IPS-20b (cell line): ENCODE measurements around the gene TSFM.

Experiments used
- H3K27ac ChIP-seq: one replicate; pipeline ENCODE4 v1.5.1; 2013; ENCODE audit warnings: low read length
- H3K27me3 ChIP-seq: 2 replicates; pipeline ENCODE4 v1.6.1; 2013; ENCODE audit warnings: mild to moderate bottlenecking, low read length, inconsistent platforms; ENCODE audit not compliant: insufficient read depth
- H3K36me3 ChIP-seq: 2 replicates; pipeline ENCODE4 v1.6.1; 2013; ENCODE audit warnings: low read depth, mild to moderate bottlenecking, inconsistent platforms, low read length, moderate library complexity; ENCODE audit not compliant: insufficient read depth
- H3K4me1 ChIP-seq: 2 replicates; pipeline ENCODE4 v1.6.1; 2013; ENCODE audit warnings: mild to moderate bottlenecking, control low read depth, inconsistent platforms, low read length, moderate library complexity; ENCODE audit not compliant: insufficient read depth
- H3K4me3 ChIP-seq: 2 replicates; pipeline ENCODE4 v1.5.1; 2013; ENCODE audit warnings: mild to moderate bottlenecking, low read length, inconsistent platforms
- H3K9ac ChIP-seq: 2 replicates; pipeline ENCODE4 v1.6.1; 2013; ENCODE audit warnings: low read depth, mild to moderate bottlenecking, inconsistent platforms, low read length, moderate library complexity
- H3K9me3 ChIP-seq: 2 replicates; pipeline ENCODE4 v1.6.1; 2013; ENCODE audit warnings: mild to moderate bottlenecking, low read depth, low read length, inconsistent platforms; ENCODE audit not compliant: insufficient read depth

TSFM gene

DNA sequence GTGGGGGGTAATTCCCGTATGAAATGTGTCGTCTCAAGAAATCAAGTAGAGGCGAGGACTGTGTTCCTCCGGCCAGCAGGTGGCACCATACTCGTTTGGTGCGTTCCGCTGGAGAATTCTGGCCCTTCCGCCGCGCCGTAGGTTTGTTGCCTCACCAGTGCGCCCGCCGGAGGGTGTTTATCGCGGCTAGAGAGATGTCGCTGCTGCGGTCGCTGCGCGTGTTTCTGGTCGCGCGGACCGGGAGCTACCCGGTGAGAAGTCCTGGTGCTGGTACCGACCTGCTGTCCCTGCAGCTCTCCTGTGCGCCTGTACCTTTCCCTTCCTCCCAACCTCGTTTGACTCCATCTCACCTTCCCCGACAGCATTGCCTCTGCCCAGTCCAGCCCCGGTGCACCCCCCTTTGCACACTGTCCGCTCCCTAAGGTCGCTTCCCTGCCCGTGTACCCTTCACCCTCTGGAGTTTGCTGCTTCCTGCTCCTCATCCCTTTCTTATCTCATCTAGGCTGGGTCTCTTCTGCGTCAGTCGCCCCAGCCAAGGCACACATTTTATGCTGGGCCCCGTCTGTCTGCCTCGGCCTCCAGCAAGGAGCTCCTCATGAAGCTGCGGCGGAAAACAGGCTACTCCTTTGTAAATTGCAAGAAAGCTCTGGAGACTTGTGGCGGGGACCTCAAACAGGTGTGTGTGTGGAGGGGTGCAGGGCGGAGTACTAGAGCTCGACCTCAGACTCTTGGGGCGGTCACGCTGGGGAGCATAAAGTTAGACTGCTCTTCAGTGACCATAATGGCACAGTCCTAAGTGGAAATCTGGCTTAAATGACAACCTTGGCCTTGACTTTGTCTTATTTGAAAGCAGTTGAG is at the start of gene TSFM:
Gene TSFM, plus strand, starts transcription at position 180 of the 858 bp plus-strand sequence. Its CDS starts 15 bp downstream, at position 195.
- no peak within 1 kb of the TSS for H3K27ac ChIP-seq
- H3K9ac ChIP-seq: peak within 1 kb of the TSS; percentile 93
- H3K4me3 ChIP-seq: peak within 1 kb of the TSS; percentile 100
- H3K9me3 ChIP-seq: no peaks in the 10 kb centered on the region
- peaks cover 37% of the 10 kb centered on the region for H3K36me3 ChIP-seq
- no peaks in the 10 kb centered on the region for H3K4me1 ChIP-seq
- no peaks in the 10 kb centered on the region for H3K27me3 ChIP-seq

DNA sequence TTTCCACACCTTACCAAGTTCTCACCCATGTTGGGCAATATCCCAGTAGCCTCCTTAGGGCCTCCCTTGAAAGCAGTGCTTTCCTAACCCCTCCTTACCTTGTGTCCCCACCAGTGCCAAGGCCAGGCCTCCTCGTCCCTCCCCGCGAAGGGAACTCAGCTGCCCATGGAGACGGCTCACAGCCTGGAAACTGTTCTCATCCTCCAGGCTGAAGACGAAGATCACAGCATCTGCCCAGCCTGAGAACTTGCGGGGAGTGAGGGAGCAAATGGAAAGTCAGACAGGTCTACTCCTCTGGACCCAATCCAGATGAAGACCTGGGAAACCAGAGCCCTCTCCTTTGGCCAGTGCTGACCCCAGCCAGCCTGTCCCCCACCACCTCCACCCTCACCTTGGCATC is 48.7 kb upstream of the TSFM start:
- Histone ChIP-seq H3K9me3 (no peaks in the 10 kb centered on the region), H3K36me3 (no peaks in the 10 kb centered on the region), H3K4me3 (no peak overlapping the region), H3K27ac (no peak overlapping the region), H3K9ac (no peak overlapping the region), H3K4me1 (0 out of 2 replicates have a peak, but pooled peaks cover 3% of the 10 kb centered on the region), H3K27me3 (peaks cover 100% of the 10 kb centered on the region)

DNA sequence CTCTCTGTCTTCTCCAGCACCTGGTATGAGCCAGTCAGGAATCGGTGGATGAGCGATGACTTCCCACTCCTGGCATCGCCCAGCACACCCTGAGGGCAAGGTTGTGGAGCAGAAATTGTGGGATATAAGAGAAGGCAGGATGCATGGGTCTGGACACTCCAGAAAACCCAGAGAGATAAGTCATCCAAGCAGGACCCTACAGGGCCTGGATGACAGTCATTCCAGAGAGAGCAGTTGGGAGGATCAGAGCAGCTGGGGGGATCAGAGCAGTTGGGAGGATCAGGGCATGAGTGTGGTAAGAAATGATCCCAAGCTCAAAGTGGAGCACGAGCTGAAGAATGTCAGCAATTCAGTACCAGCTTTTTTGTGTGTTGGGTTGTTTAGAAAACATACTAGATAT is 48.0 kb upstream of the TSFM start:
- Histone ChIP-seq H3K4me1 (peaks cover 3% of the 10 kb centered on the region; the same call in 1 of the 2 replicates), H3K27me3 (peaks cover 100% of the 10 kb centered on the region), H3K36me3 (no peaks in the 10 kb centered on the region), H3K27ac (no peak overlapping the region), H3K4me3 (no peak overlapping the region), H3K9me3 (no peaks in the 10 kb centered on the region), H3K9ac (no peak overlapping the region)

DNA sequence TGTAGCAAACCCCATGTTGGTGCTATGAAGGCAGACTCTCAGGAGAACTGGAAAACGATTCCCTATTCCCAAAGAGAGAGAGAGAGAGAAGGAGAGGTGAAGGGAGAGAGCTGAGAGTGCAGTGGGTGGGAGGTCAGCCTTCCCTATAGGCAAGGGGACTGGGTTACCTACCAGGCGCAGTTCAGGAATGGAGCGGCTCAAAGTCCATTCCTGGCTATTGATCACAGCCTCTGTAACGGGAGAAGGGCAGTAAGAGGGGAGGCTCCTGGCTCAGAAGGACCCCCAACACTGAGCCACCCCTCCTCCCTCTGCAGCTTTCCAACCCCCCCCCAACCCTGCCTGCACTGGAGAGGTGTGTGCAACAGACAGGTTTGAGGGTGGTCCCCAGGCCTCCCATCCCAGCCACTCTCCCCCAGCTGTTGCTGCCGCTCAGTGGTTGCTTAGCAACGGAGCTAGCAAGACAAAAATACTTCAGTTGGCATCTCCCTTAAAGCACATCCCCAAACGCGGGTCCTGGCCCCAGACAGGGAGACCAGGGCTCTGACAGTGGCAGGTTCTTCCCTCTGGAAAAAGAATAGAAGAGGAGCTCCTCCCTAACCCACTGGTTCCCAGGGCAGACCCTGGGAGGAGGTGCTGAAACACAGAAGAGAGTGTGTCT is 47.3 kb upstream of the TSFM start:
- Histone ChIP-seq H3K27me3 (peaks cover 100% of the 10 kb centered on the region), H3K4me1 (peaks cover 3% of the 10 kb centered on the region; the same call in 1 of the 2 replicates), H3K9me3 (no peaks in the 10 kb centered on the region), H3K27ac (no peak overlapping the region), H3K36me3 (no peaks in the 10 kb centered on the region), H3K9ac (no peak overlapping the region), H3K4me3 (peak overlapping the region; percentile 61; the same call in 1 of the 2 replicates)

DNA sequence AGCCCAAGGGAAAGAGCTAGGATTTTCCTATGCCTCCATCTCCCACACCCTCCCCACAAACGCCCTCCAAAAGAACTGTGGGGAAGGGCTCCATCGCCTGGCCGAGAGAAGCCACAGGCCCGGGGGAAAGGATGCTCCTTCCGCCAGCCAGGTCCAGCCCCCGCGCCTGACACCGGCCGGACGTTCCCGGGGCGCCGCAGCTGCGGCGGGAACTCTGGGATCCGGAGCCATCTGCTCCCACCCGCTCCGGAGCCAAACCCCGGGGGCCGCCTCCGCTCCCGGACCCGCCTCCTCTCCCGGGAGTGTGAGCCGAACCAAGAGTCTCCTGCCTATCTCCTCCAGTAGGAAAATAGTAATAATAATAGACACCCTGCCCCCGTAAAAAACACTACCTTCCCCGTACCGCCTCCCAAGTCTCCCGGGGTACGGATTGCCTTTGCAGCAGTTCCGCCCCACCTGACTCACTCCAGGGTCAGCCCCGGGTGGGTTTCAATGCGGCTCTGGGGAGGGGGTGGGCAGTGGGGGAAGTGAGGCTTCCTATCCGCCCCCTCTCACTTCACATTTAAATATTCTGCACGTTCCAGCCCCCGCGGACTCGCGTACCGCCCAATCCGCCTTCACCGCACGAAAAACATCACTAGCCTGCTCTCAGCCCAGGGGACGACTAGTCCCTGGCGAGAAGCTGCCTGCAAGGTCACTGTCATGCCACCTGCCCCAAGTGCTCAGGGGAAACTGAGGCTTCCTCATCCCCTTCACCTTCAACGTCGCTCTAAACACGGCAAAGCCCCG is 46.4 kb upstream of the TSFM start:
- Histone ChIP-seq H3K27me3 (peaks cover 100% of the 10 kb centered on the region), H3K4me1 (peaks cover 3% of the 10 kb centered on the region; the same call in 1 of the 2 replicates), H3K4me3 (peak overlapping the region; percentile 61; the same call in 1 of the 2 replicates), H3K9ac (no peak overlapping the region), H3K9me3 (no peaks in the 10 kb centered on the region), H3K27ac (no peak overlapping the region), H3K36me3 (no peaks in the 10 kb centered on the region)

DNA sequence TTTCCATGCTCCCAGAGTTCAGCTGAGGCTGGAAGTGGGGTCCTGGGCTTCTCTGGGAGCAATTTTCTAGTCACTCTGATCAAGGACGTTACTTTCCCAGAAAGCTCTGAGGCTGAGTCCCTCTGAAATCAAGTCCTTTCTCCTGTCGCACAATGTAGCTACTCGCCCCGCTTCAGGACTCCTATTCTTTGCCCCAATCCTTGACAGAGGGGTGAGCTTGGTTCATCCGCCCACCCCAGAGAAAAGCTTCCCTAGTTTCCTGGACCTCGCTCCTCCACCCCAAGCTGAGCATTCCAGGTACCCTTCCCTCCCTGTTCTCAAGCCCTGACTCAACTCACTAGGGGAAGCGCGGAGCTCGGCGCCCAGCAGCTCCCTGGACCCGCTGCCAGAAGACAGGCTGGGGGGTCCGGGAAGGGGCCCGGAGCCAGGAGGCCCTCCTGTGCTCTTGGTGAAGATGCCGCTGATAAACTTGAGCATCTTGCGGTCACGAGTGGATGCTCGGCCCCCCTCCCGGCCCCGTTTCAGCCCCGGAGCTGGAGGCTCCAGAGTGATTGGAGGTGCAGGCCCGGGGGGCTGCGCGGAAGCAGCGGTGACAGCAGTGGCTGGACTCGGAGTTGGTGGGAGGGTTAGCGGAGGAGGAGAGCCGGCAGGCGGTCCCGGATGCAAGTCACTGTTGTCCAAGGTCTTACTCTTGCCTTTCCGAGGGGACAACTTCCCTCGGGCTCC is 45.7 kb upstream of the TSFM start:
- Histone ChIP-seq H3K9ac (no peak overlapping the region), H3K9me3 (no peaks in the 10 kb centered on the region), H3K36me3 (no peaks in the 10 kb centered on the region), H3K4me3 (peak overlapping the region; percentile 61; the same call in 1 of the 2 replicates), H3K27me3 (peaks cover 100% of the 10 kb centered on the region), H3K27ac (no peak overlapping the region), H3K4me1 (peaks cover 3% of the 10 kb centered on the region; the same call in 1 of the 2 replicates)

DNA sequence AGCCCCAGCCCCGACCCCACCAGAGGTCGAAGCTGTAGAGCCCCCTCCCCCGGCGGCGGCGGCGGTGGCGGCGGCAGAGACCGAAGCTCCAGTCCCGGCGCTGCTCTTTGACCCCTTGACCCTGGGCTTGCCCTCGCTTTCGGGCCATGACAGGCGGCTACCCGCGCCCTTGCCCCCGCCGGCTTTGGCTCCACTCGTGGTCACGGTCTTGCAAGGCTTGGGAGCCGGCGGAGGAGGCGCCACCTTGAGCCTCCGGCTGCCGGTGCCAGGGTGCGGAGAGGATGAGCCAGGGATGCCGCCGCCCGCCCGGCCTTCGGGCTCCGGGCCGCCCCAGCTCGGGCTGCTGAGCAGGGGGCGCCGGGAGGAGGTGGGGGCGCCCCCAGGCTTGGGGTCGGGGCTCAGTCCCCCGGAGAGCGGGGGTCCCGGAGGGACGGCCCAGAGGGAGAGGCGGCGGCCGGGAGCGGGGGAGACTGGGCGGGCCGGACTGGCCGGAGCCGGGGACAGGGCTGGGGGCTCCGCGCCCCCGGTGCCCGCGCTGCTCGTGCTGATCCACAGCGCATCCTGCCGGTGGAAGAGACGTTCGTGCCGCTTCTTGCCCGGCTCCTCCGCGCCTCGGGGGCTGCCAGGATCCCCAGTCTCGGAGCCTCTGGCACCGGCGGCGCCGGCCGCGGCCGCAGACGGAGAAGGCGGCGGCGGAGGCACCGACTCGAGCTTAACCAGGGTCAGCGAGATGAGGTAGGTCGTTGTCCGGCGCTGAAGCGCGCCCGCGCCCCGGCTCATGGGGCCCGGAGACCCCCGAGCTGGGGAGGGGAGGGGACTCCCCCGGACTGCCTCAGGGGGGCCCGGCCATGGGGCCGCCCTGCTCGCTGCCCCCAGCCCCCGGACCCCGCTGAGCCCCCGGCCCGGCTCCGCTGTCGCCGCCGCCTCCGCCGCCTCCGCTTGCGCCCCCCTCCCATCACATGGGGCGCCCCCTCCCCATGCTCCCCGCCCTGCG is 44.8 kb upstream of the TSFM start:
- Histone ChIP-seq H3K4me3 (peak overlapping the region; percentile 37; the same call in 1 of the 2 replicates), H3K36me3 (no peaks in the 10 kb centered on the region), H3K27ac (no peak overlapping the region), H3K9me3 (no peaks in the 10 kb centered on the region), H3K27me3 (peaks cover 100% of the 10 kb centered on the region), H3K4me1 (peaks cover 3% of the 10 kb centered on the region; the same call in 1 of the 2 replicates), H3K9ac (no peak overlapping the region)

DNA sequence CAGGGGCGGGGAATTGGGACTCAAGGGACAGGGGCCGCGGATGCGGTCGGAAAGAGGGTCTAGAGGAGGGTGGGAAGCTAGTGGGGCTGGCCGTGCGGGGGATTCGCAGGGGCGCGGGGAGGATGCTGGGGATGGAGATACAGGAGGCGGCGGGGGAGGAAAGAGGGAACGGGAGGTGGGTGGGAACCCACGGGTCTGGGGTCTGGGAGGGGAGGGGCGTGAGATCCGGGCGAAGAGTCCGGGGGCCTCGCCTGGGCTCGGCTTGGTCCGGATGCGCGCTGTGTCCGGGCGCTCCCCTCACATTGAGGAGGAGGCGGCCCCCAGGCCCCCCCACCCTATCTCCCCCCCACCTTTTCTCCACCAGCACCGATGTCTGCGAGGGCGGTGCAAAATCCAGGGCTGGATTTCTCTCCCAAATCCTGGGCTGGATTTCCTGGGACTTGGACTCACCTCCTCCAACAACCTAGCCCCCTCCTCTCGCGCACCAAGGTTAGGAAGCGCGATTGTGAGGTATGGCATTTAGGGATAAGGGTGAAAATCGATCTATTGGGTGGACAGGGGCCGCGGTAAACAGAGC is 43.8 kb upstream of the TSFM start, which contains the start of gene AGAP2:
Gene AGAP2, minus strand, starts transcription at position 82 of the 577 bp plus-strand sequence. CDS start 496 bp downstream, outside the sequence.
- Histone ChIP-seq H3K4me3 (peak within 1 kb of the TSS; percentile 65; the same call in 1 of the 2 replicates), H3K27me3 (peaks cover 100% of the 10 kb centered on the region), H3K4me1 (peaks cover 3% of the 10 kb centered on the region; the same call in 1 of the 2 replicates), H3K36me3 (no peaks in the 10 kb centered on the region), H3K27ac (no peak within 1 kb of the TSS), H3K9ac (no peak within 1 kb of the TSS), H3K9me3 (no peaks in the 10 kb centered on the region)

DNA sequence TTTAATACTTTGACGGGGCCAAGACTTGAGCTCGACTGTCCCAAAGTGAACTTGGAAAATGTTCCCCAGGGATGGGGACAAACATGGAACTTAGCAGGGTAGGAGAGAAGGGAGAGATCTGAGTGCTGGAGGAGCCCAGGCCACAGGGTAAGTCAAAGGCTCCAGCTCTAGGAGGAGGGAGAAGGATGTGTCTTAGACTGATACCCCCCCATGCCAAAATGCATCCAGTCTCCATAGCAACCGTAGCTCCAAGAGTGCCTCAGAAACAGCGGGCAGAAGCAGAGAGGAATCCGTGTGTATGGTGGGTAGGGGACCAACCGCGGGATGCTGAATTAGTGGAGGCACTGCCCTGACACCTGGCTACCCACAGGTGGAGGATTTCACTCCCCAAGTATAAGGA is 43.2 kb upstream of the TSFM start:
- Histone ChIP-seq H3K9me3 (no peaks in the 10 kb centered on the region), H3K4me1 (peaks cover 3% of the 10 kb centered on the region; the same call in 1 of the 2 replicates), H3K27me3 (peaks cover 98% of the 10 kb centered on the region), H3K27ac (no peak overlapping the region), H3K4me3 (peak overlapping the region; percentile 65; the same call in 1 of the 2 replicates), H3K9ac (no peak overlapping the region), H3K36me3 (no peaks in the 10 kb centered on the region)
